ENCODE results near the gene SNCB. TPM values are rescaled to one million over a fixed set of nuclear protein-coding genes. Genes with fewer than 3 reads are reported as not detected.
"Not testable (repeated sequence)": the region's sequence is repeated elsewhere in the genome, so short reads cannot be mapped to it uniquely, and the experiment has no call there.

SNCB gene
- total RNA-seq, 1 donor from 2014 or later = not detected

DNA sequence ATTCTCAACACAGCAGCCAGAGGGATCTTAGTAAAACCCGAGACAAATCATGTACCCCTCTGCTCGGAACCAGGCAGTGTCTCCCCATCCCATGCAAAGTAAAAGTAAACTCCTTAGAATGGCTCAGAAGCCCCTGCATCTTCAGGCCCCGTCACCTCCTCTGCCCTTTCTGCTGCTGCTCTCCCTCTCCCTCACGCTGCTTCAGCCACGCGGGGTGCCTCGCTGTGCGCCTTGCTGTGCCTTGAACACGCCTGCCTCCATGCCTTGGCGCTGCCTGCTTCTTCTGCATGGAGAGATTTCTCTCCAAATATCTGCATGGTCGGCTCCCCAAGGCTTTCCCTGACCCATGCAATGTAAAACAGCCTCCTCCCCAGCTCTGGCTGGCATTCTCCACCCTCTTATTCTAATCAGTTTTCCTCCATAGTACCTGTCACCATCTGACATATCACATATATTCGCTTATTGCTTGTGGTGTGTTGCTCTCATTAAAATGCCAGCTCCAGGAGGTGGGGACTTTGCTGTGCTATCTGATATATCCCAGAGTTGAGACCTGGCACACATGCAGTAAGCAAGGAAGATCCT lies 28.3 kb downstream of the SNCB start:
- Histone ChIP-seq H3K4me3 (no peak overlapping the region), H3K27me3 (no peaks in the 10 kb centered on the region), H3K27ac (no peak overlapping the region), H3K9me3 (no peaks in the 10 kb centered on the region), H3K36me3 (no peaks in the 10 kb centered on the region), H3K4me1 (no peaks in the 10 kb centered on the region)
- no peak for DNase-seq (ENCODE audit: extremely low spot score in 2 of 2)
- intact Hi-C loops (cut with DNase I) = no loop called here
- no peak for TF ChIP-seq POLR2A (IDR thresholded peaks at IDR 0.05)
- TF ChIP-seq POLR2AphosphoS5 (IDR thresholded peaks at IDR 0.05; ENCODE audit: insufficient read depth in 1 of 2, low read depth in 1 of 2) = no peak
- TF ChIP-seq, protein P1, sequence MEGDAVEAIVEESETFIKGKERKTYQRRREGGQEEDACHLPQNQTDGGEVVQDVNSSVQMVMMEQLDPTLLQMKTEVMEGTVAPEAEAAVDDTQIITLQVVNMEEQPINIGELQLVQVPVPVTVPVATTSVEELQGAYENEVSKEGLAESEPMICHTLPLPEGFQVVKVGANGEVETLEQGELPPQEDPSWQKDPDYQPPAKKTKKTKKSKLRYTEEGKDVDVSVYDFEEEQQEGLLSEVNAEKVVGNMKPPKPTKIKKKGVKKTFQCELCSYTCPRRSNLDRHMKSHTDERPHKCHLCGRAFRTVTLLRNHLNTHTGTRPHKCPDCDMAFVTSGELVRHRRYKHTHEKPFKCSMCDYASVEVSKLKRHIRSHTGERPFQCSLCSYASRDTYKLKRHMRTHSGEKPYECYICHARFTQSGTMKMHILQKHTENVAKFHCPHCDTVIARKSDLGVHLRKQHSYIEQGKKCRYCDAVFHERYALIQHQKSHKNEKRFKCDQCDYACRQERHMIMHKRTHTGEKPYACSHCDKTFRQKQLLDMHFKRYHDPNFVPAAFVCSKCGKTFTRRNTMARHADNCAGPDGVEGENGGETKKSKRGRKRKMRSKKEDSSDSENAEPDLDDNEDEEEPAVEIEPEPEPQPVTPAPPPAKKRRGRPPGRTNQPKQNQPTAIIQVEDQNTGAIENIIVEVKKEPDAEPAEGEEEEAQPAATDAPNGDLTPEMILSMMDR (IDR thresholded peaks at IDR 0.05) = no peak

DNA sequence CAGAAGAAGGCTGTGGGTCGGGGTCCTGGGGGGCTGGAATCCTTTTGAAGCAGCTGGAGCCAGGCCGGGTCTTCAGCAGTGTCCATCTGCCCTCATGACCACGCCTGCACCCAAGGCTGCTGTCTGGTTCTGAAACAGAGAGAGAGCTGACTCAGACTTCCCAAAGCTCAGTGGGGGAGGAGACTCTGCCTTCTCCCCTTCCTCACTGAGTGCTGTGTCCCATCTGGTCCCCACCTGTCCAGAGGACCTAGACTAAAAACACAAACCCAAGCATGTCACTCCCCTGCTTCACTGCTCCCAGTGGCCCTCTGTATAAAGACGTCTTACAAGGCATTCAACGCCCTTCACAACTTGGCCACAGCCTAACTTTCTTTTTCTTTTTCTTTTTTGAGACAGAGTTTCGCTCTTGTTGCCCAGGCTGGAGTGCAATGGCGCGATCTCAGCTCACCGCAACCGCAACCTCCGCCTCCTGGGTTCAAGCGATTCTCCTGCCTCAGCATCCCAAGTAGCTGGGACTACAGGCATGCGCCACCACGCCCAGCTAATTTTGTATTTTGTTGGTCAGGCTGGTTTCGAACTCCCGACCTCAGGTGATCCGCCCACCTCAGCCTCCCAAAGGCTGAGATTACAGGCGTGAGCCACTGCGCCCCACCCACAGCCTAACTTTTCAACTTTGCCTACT lies 30.4 kb downstream of the SNCB start:
- H3K27me3 ChIP-seq; H3K4me3 ChIP-seq; H3K4me1 ChIP-seq; DNase-seq (ENCODE audit: extremely low spot score in 2 of 2); H3K36me3 ChIP-seq; H3K27ac ChIP-seq; intact Hi-C loops (cut with DNase I); H3K9me3 ChIP-seq: not testable (repeated sequence)

DNA sequence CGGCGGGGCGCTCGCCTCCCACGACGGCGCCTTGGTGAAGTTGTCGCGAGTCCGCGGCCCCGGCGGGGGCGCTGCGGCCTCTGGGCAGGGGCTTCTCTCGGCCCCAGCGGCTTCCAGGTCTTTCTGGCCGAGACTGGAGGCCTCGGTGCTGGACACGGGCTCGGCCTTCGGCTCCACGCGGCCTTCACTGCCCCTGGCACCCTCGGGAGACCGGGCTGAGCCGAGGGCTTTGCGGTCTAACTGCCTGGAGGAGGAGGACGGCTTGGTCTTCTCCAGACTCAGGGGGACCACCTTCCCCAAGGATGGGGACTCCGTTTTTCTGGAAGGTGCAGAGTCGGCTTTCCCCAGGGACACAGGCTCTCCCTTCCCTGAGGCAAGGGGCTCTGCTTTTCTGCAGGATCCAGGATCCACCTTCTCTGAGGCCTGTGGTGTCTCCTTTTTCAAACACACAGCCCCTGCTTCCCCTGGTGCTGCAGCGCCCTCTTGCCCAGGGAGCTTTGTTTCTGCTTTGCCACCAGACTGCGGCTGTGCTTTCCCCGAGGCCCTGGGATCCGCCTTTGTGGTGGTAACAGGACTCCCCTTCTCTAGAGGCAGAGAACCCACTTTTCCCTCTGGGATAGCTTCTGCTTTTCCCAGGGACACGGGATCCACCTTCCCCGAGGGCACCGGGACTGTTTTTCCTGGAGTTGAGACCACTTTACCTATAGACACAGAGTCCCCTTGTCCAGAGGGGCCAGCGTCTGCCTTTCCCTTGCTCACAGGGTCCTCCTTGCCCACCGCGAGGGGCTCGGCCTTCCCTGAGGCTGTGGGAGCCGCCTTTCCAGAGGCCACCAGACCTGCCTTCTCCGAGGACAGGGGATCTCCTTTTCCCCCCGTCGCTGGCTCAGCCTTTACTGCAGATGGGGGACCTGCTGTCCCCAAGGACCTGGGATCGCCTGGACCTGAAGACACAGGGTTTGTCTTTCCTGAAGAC lies 32.6 kb downstream of the SNCB start:
- H3K4me1 ChIP-seq = no peaks in the 10 kb centered on the region
- no peak for DNase-seq (ENCODE audit: extremely low spot score in 2 of 2)
- TF ChIP-seq POLR2AphosphoS5 (IDR thresholded peaks at IDR 0.05; ENCODE audit: insufficient read depth in 1 of 2, low read depth in 1 of 2) (no peak), POLR2A (IDR thresholded peaks at IDR 0.05) (no peak)
- TF ChIP-seq, protein P1 (IDR thresholded peaks at IDR 0.05) = no peak
- H3K4me3 ChIP-seq = peak overlapping the region in 1 of 2 donors; percentile 27
- no peaks in the 10 kb centered on the region for H3K9me3 ChIP-seq
- no peaks in the 10 kb centered on the region for H3K27me3 ChIP-seq
- no peak overlapping the region for H3K27ac ChIP-seq
- intact Hi-C loops (cut with DNase I) = no loop called here
- H3K36me3 ChIP-seq = no peaks in the 10 kb centered on the region

DNA sequence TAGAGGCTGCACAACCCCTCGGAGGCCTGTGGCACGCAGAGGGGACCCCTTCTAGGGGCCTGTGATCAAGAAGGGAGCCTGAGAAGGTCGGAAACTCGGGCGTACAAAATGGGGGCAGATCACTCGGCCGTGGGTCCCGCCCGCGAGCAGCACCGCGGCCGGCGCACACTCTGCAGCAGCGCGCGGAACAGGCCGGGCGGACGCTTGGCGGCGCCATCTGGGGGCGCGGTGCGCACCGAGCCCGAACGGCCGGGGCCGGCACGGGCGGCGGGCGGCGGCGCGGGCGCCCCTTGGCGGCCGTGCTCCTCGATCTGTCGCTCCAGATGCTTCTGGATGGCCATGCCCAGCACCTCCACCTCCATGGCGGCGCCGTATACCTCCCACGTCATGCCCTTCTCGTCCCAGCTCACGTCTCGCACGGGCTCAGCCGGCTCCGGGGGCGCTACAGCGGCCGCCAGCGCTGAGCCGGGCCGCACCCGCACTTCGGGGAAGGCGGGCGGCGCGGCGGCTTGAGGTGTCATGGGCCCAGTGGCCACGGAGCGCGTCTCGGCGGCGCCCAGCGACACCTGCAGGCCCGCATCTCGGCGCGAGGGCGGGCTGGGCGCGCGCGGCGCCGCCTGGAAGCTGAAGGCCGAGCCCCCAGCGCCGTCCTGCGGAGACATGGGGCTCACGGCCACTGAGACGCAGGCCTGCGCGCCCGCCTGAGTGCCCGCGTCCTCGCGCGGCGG lies 33.5 kb downstream of the SNCB start:
- H3K4me1 ChIP-seq = no peaks in the 10 kb centered on the region
- intact Hi-C loops (cut with DNase I) = no loop called here
- TF ChIP-seq POLR2AphosphoS5 (IDR thresholded peaks at IDR 0.05; ENCODE audit: insufficient read depth in 1 of 2, low read depth in 1 of 2) = no peak
- TF ChIP-seq, protein P1 (IDR thresholded peaks at IDR 0.05) = peak in 1 of 3 experiments; percentile 18
- H3K9me3 ChIP-seq = no peaks in the 10 kb centered on the region
- no peak overlapping the region for H3K27ac ChIP-seq
- H3K36me3 ChIP-seq = no peaks in the 10 kb centered on the region
- DNase-seq (ENCODE audit: extremely low spot score in 2 of 2) = no peak
- H3K27me3 ChIP-seq = no peaks in the 10 kb centered on the region
- H3K4me3 ChIP-seq = peak overlapping the region; percentile 27 to 37

DNA sequence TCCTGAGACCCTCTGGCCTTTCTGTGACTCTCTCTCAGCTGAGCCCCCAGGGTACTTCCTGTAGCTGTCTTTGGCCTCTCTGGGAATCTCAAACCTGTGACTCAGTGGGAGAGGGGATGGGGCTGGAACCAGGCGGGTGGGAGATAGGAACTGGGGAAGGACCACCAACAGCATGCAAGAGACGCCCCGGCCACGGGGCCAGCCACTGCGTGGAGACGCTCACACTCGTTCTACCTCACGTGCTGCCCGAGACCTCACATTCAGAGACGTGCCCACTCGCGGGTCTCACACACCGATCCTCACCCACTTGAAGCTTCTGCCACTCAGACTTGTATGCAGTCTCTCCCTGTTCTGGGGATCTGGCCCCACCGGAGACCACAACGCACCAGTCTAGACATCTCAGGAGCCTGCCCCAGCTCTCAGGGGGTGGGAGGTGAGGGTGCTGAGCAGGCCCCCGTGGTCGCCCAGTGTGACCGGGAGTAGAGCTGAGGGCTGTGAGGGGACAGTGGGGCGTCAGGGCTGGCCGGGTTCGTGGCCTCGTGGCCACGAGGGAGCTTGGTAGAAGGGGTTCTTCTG lies 34.2 kb downstream of the SNCB start:
- H3K36me3 ChIP-seq = no peaks in the 10 kb centered on the region
- H3K4me3 ChIP-seq = no peak overlapping the region
- TF ChIP-seq, protein P1 (IDR thresholded peaks at IDR 0.05) = no peak
- TF ChIP-seq POLR2AphosphoS5 (IDR thresholded peaks at IDR 0.05; ENCODE audit: insufficient read depth in 1 of 2, low read depth in 1 of 2) = no peak
- TF ChIP-seq POLR2A (IDR thresholded peaks at IDR 0.05) = no peak
- H3K27ac ChIP-seq = no peak overlapping the region
- no peaks in the 10 kb centered on the region for H3K9me3 ChIP-seq
- H3K4me1 ChIP-seq = no peaks in the 10 kb centered on the region
- DNase-seq (ENCODE audit: extremely low spot score in 2 of 2) = no peak
- no peaks in the 10 kb centered on the region for H3K27me3 ChIP-seq
- intact Hi-C loops (cut with DNase I) = no loop called here

All from vagina (tissue), 2 donors.